ENCODE results near the gene RPS16.

- TF ChIP-seq CTCF (IDR thresholded peaks at IDR 0.05) (no peak), POLR2A (IDR thresholded peaks at IDR 0.05) (peak; percentile 51)
Measured at GRCh38 chr19:39402346-39403300, 33.1 kb downstream of the RPS16 start.

Measured in right lobe of liver (tissue), 4 donors.